DND-41 (cell line): ENCODE data around the gene C1QTNF12.

Source experiments
- CTCF ChIP-seq: IDR thresholded peaks from 2 replicates; pipeline ENCODE4 v1.5.1; 2012; ENCODE audit warnings: borderline replicate concordance, low read length, moderate library complexity, mild to moderate bottlenecking; ENCODE audit not compliant: poor library complexity, severe bottlenecking; ENCODE audit errors: extremely low read depth
- EZH2 ChIP-seq: IDR thresholded peaks from 3 replicates; pipeline ENCODE4 v1.6.1; 2012; ENCODE audit warnings: borderline replicate concordance, low read depth, mild to moderate bottlenecking, moderate library complexity, low read length, inconsistent platforms; ENCODE audit not compliant: severe bottlenecking

- TF ChIP-seq EZH2 (no peak), CTCF (no peak)
Measured at GRCh38 chr1:1227386-1227785, 19.1 kb downstream of the C1QTNF12 start.
